Measurements from ENCODE around the gene CLEC14A. TPM values are rescaled to one million over a fixed set of nuclear protein-coding genes. Genes with fewer than 3 reads are reported as not detected.

The CLEC14A gene
- total RNA-seq, 2 experiments from 2014 or later: not detected

- no peak overlapping the region for H3K4me2 ChIP-seq (ENCODE audit: low read length)
- intact Hi-C loops (cut with micrococcal nuclease; ENCODE audit: unreplicated experiment): no loop called here
- H3K79me2 ChIP-seq (ENCODE audit: insufficient read depth, low read depth, low read length): no peaks in the 10 kb centered on the region
- peak overlapping the region; percentile 85 for H2AFZ ChIP-seq (ENCODE audit: low read length)
- no peaks in the 10 kb centered on the region for H4K20me1 ChIP-seq (ENCODE audit: insufficient read depth, low read length)
- H3K4me1 ChIP-seq (ENCODE audit: insufficient read depth, low read length, poor library complexity, severe bottlenecking): no peaks in the 10 kb centered on the region
- CTCF ChIA-PET (ENCODE audit: unreplicated experiment): no interaction called here
- no peaks in the 10 kb centered on the region for H3K9me2 ChIP-seq (ENCODE audit: insufficient read depth, low read length)
- POLR2A ChIA-PET: no interaction called here
- no peak for DNase-seq (ENCODE audit: low spot score)
- H3K27ac ChIP-seq (ENCODE audit: low read depth, low read length, poor library complexity, severe bottlenecking): no peak overlapping the region
- no TSS peak for BruUV-seq (replicated peaks)
- no peak overlapping the region for H3K4me3 ChIP-seq (ENCODE audit: low read depth, low read length, poor library complexity, severe bottlenecking)
- H3K9me3 ChIP-seq (ENCODE audit: low read length): no peaks in the 10 kb centered on the region
- no peak for TF ChIP-seq EZH2phosphoT487 (IDR thresholded peaks at IDR 0.05; ENCODE audit: borderline replicate concordance, low read depth, low read length)
- TF ChIP-seq CTCF (conservative IDR thresholded peaks at IDR 0.05; ENCODE audit: low read length): no peak
- no peaks in the 10 kb centered on the region for H3K36me3 ChIP-seq (ENCODE audit: insufficient read depth, low read length)
Measured at GRCh38 chr14:38217553-38217952, 38.3 kb downstream of the CLEC14A start.

- H3K4me2 ChIP-seq (ENCODE audit: low read length): no peak overlapping the region
- no peak overlapping the region for H3K27ac ChIP-seq (ENCODE audit: low read depth, low read length, poor library complexity, severe bottlenecking)
- BruUV-seq (replicated peaks): no TSS peak
- POLR2A ChIA-PET: no interaction called here
- H3K4me3 ChIP-seq (ENCODE audit: low read depth, low read length, poor library complexity, severe bottlenecking): no peak overlapping the region
- H3K36me3 ChIP-seq (ENCODE audit: insufficient read depth, low read length): no peaks in the 10 kb centered on the region
- H3K9me3 ChIP-seq (ENCODE audit: low read length): no peaks in the 10 kb centered on the region
- H3K9me2 ChIP-seq (ENCODE audit: insufficient read depth, low read length): no peaks in the 10 kb centered on the region
- peak overlapping the region; percentile 55; the same call in 1 of the 2 replicates for H2AFZ ChIP-seq (ENCODE audit: low read length)
- peaks cover 7% of the 10 kb centered on the region for H3K4me1 ChIP-seq (ENCODE audit: insufficient read depth, low read length, poor library complexity, severe bottlenecking)
- intact Hi-C loops (cut with micrococcal nuclease; ENCODE audit: unreplicated experiment): no loop called here
- DNase-seq (ENCODE audit: low spot score): no peak
- TF ChIP-seq CTCF (conservative IDR thresholded peaks at IDR 0.05; ENCODE audit: low read length) (no peak), EZH2phosphoT487 (IDR thresholded peaks at IDR 0.05; ENCODE audit: borderline replicate concordance, low read depth, low read length) (no peak)
- no peaks in the 10 kb centered on the region for H4K20me1 ChIP-seq (ENCODE audit: insufficient read depth, low read length)
- CTCF ChIA-PET (ENCODE audit: unreplicated experiment): no interaction called here
- H3K79me2 ChIP-seq (ENCODE audit: insufficient read depth, low read depth, low read length): no peaks in the 10 kb centered on the region
Measured at GRCh38 chr14:38213001-38213400, 42.9 kb downstream of the CLEC14A start.

GRCh38 chr14:38212111-38212510 is 43.8 kb downstream of the CLEC14A start:
- intact Hi-C loops (cut with micrococcal nuclease; ENCODE audit: unreplicated experiment): no loop called here

More at GRCh38 chr14:38212111-38212510, 43.8 kb downstream of the CLEC14A start:
- CTCF ChIA-PET (ENCODE audit: unreplicated experiment): no interaction called here
- no peaks in the 10 kb centered on the region for H3K36me3 ChIP-seq (ENCODE audit: insufficient read depth, low read length)
- no peak overlapping the region for H3K4me2 ChIP-seq (ENCODE audit: low read length)
- TF ChIP-seq CTCF (conservative IDR thresholded peaks at IDR 0.05; ENCODE audit: low read length): no peak
- TF ChIP-seq EZH2phosphoT487 (IDR thresholded peaks at IDR 0.05; ENCODE audit: borderline replicate concordance, low read depth, low read length): no peak
- no peaks in the 10 kb centered on the region for H3K79me2 ChIP-seq (ENCODE audit: insufficient read depth, low read depth, low read length)
- H4K20me1 ChIP-seq (ENCODE audit: insufficient read depth, low read length): no peaks in the 10 kb centered on the region
- peak; percentile 21 for DNase-seq (ENCODE audit: low spot score)
- H3K9me3 ChIP-seq (ENCODE audit: low read length): peaks cover 7% of the 10 kb centered on the region
- no peak overlapping the region for H3K4me3 ChIP-seq (ENCODE audit: low read depth, low read length, poor library complexity, severe bottlenecking)
- no peaks in the 10 kb centered on the region for H3K9me2 ChIP-seq (ENCODE audit: insufficient read depth, low read length)
- peak overlapping the region; percentile 55; the same call in 1 of the 2 replicates for H2AFZ ChIP-seq (ENCODE audit: low read length)
- POLR2A ChIA-PET: no interaction called here
- H3K4me1 ChIP-seq (ENCODE audit: insufficient read depth, low read length, poor library complexity, severe bottlenecking): peaks cover 7% of the 10 kb centered on the region
- BruUV-seq (replicated peaks): no TSS peak
- H3K27ac ChIP-seq (ENCODE audit: low read depth, low read length, poor library complexity, severe bottlenecking): no peak overlapping the region

All from OCI-LY7 (cell line).